IMR-90 (cell line): ENCODE data around the gene TCN1. TPM values are rescaled to one million over a fixed set of nuclear protein-coding genes. Genes with fewer than 3 reads are reported as not detected.

Source experiments
- ATAC-seq: fragments of 200-7000 bp; cut with Tn5 transposase; 2 replicates; pipeline ENCODE4 v1.9.1; 2020; ENCODE audit warnings: low read depth, mild to moderate bottlenecking, moderate library complexity
- BruUV-seq: library from RNA; stranded (reverse); fragments of 400-500 nt; replicated peaks from 2 replicates; lab custom pipeline; 2021; lab: Mats Ljungman, UMichigan
- CTCF ChIA-PET: fragments of 300-600 bp; formaldehyde crosslinking; extraction: SDS; loops from one replicate; lab custom pipeline; 2021; ENCODE audit warnings: antibody characterized with exemption; lab: Yijun Ruan, JAX
- POLR2A ChIA-PET: fragments of 300-600 bp; sonication (Branson Sonifier 250); formaldehyde crosslinking; loops from one replicate; lab custom pipeline; 2022; ENCODE audit warnings: antibody characterized with exemption; ENCODE audit not compliant: unreplicated experiment; lab: Charles Lee
- DNase-seq: peaks from one replicate; pipeline ENCODE4 v3.0.0; 2013
- H2AFZ ChIP-seq: replicated peaks from 2 replicates; pipeline ENCODE3; 2013; ENCODE audit warnings: low read length, mild to moderate bottlenecking; ENCODE audit not compliant: poor library complexity
- H2AK5ac ChIP-seq: 2 replicates; pipeline ENCODE4 v1.6.1; 2013; ENCODE audit warnings: low read depth, low read length, inconsistent platforms
- H2AK9ac ChIP-seq: replicated peaks from 2 replicates; pipeline ENCODE3; 2013; ENCODE audit warnings: mild to moderate bottlenecking, low read depth, low read length, moderate library complexity; ENCODE audit not compliant: poor library complexity
- H2BK120ac ChIP-seq: 2 replicates; pipeline ENCODE4 v1.6.1; 2013; ENCODE audit warnings: low read depth, low read length, inconsistent platforms
- H2BK15ac ChIP-seq: 3 replicates; pipeline ENCODE4 v1.6.1; 2013; ENCODE audit warnings: low read depth, low read length, inconsistent platforms
- H2BK20ac ChIP-seq: 2 replicates; pipeline ENCODE4 v1.6.1; 2013; ENCODE audit warnings: low read depth, mild to moderate bottlenecking, inconsistent platforms, low read length, moderate library complexity
- H2BK5ac ChIP-seq: 2 replicates; pipeline ENCODE4 v1.6.1; 2013; ENCODE audit warnings: mild to moderate bottlenecking, low read depth, low read length, inconsistent platforms; ENCODE audit not compliant: poor library complexity, severe bottlenecking
- H3K14ac ChIP-seq: replicated peaks from 2 replicates; pipeline ENCODE4 v1.6.1; 2013; ENCODE audit warnings: low read depth, low read length, inconsistent platforms
- H3K18ac ChIP-seq: 2 replicates; pipeline ENCODE4 v1.6.1; 2013; ENCODE audit warnings: low read depth, low read length, control low read depth
- H3K23ac ChIP-seq: 2 replicates; pipeline ENCODE4 v1.6.1; 2013; ENCODE audit warnings: low read depth, low read length, inconsistent platforms
- H3K27ac ChIP-seq: 2 replicates; pipeline ENCODE4 v1.5.1; 2013; ENCODE audit warnings: mild to moderate bottlenecking, control low read depth, low read length; ENCODE audit not compliant: insufficient read depth
- H3K27me3 ChIP-seq: 2 replicates; pipeline ENCODE4 v1.6.1; 2013; ENCODE audit warnings: low read length; ENCODE audit not compliant: control insufficient read depth, insufficient read depth
- H3K36me3 ChIP-seq: 2 replicates; pipeline ENCODE4 v1.6.1; 2013; ENCODE audit warnings: low read length, mixed read lengths; ENCODE audit not compliant: control insufficient read depth, insufficient read depth
- H3K4ac ChIP-seq: 2 replicates; pipeline ENCODE4 v1.6.1; 2013; ENCODE audit warnings: low read depth, low read length, inconsistent platforms
- H3K4me1 ChIP-seq: 2 replicates; pipeline ENCODE4 v1.6.1; 2013; ENCODE audit warnings: low read length, mixed read lengths; ENCODE audit not compliant: control insufficient read depth, insufficient read depth
- H3K4me2 ChIP-seq: 2 replicates; pipeline ENCODE4 v1.6.1; 2013; ENCODE audit warnings: low read depth, mild to moderate bottlenecking, control low read depth, low read length, moderate library complexity
- H3K4me3 ChIP-seq: 2 replicates; pipeline ENCODE4 v1.5.1; 2013; ENCODE audit warnings: low read depth, mild to moderate bottlenecking, control low read depth, low read length, moderate library complexity; ENCODE audit not compliant: insufficient read depth
- H3K56ac ChIP-seq: 2 replicates; pipeline ENCODE4 v1.6.1; 2013; ENCODE audit warnings: low read length, inconsistent platforms; ENCODE audit not compliant: insufficient read depth; ENCODE audit errors: extremely low read depth
- H3K79me1 ChIP-seq, 2 experiments: 2 replicates each; pipeline ENCODE4 v1.6.1; 2013; ENCODE audit warnings: low read length in 2 of 2, inconsistent platforms in 1 of 2, low read depth in 1 of 2
- H3K9ac ChIP-seq: 2 replicates; pipeline ENCODE4 v1.6.1; 2013; ENCODE audit warnings: low read depth, low read length, control low read depth
- H3K9me1 ChIP-seq: 2 replicates; pipeline ENCODE4 v1.6.1; 2013; ENCODE audit warnings: low read length, inconsistent platforms; ENCODE audit not compliant: insufficient read depth
- H3K9me3 ChIP-seq: 2 replicates; pipeline ENCODE4 v1.6.1; 2013; ENCODE audit warnings: low read length; ENCODE audit not compliant: control insufficient read depth, insufficient read depth
- H4K20me1 ChIP-seq: 2 replicates; pipeline ENCODE4 v1.6.1; 2013; ENCODE audit warnings: low read length, inconsistent platforms; ENCODE audit not compliant: insufficient read depth
- H4K5ac ChIP-seq: 2 replicates; pipeline ENCODE4 v1.6.1; 2013; ENCODE audit warnings: mild to moderate bottlenecking, low read depth, low read length, control low read depth
- H4K8ac ChIP-seq, 2 experiments: 2 replicates each; pipeline ENCODE4 v1.6.1; 2013; ENCODE audit warnings: low read depth in 2 of 2, low read length in 2 of 2, control low read depth in 1 of 2, inconsistent platforms in 1 of 2
- H4K91ac ChIP-seq: 2 replicates; pipeline ENCODE4 v1.6.1; 2013; ENCODE audit warnings: low read depth, low read length, inconsistent platforms; ENCODE audit not compliant: insufficient read depth
- CEBPB ChIP-seq: IDR thresholded peaks from 2 replicates; pipeline ENCODE4 v1.6.1; 2012; ENCODE audit warnings: low read depth, low read length, improper control_type of control experiment
- CTCF ChIP-seq: conservative IDR thresholded peaks from 2 replicates; pipeline ENCODE4 v1.5.1; 2012; ENCODE audit warnings: mild to moderate bottlenecking, low read depth, low read length, improper control_type of control experiment
- POLR2A ChIP-seq: IDR thresholded peaks from 2 replicates; pipeline ENCODE4 v1.6.1; 2012; ENCODE audit warnings: mild to moderate bottlenecking, low read depth, low read length
- RFX5 ChIP-seq: IDR thresholded peaks from 2 replicates; pipeline ENCODE4 v1.8.0; 2012; ENCODE audit warnings: low read depth, mild to moderate bottlenecking, low read length, moderate library complexity
- SMC3 ChIP-seq: fragments of 150-350 bp; IDR thresholded peaks from 2 replicates; pipeline ENCODE4 v1.6.1; 2016; ENCODE audit warnings: low read depth, mild to moderate bottlenecking, antibody characterized with exemption, low read length, moderate library complexity
- USF2 ChIP-seq: fragments of 150-350 bp; IDR thresholded peaks from 2 replicates; pipeline ENCODE4 v1.6.1; 2017; ENCODE audit warnings: mild to moderate bottlenecking, antibody characterized with exemption, low read length, low read depth
- WGBS, 2 experiments: methylation state at CpG; one replicate each; pipeline versions ENCODE4 v1.1.5 to v1.1.7; 2013; ENCODE audit warnings: missing lambda C conversion rate in 2 of 2; ENCODE audit not compliant: insufficient read length in 1 of 2; ENCODE audit errors: extremely low coverage in 2 of 2; 5-methylcytosine and 5-hydroxymethylcytosine counted together
- dilution Hi-C: fragments of 300-500 bp; cut with HindIII; formaldehyde crosslinking; loops from one replicate; pipeline ENCODE4 v1.14.3; 2018; ENCODE audit warnings: low sequenced_read_pairs; ENCODE audit not compliant: unreplicated experiment
- in situ Hi-C: fragments of 300-500 bp; cut with MboI; formaldehyde crosslinking; loops from 3 replicates; pipeline ENCODE4 v1.14.3; 2019; ENCODE audit warnings: low sequenced_read_pairs, inconsistent platforms, mixed read lengths
- intact Hi-C: fragments of 100-400 bp; cut with micrococcal nuclease; formaldehyde crosslinking; loops from 2 replicates; pipeline ENCODE4 v1.10.0; 2022
- polyA plus RNA-seq, 3 experiments: library from polyadenylated mRNA; depleted of rRNA; stranded (reverse); fragments of >200 nt; gene quantifications; 2 replicates each; pipeline ENCODE4 v1.2.3, GENCODE V29; 2012; ENCODE audit warnings: low replicate concordance in 1 of 3
- total RNA-seq: library from RNA; depleted of rRNA; stranded (reverse); fragments of >200 nt; gene quantifications from 2 replicates; pipeline ENCODE4 v1.2.3, GENCODE V29; 2012

Gene TCN1
- total and polyA plus RNA-seq, 2 of the 4 experiments (the other 2 are of a cell fraction): not detected

GRCh38 chr11:59841514-59841913, 24.8 kb downstream of the TCN1 start:
- no TSS peak for BruUV-seq
- Histone ChIP-seq H3K27me3 (no peaks in the 10 kb centered on the region; the same call in 1 of the 2 replicates), H3K27ac (no peak overlapping the region)

More at GRCh38 chr11:59841514-59841913, 24.8 kb downstream of the TCN1 start:
- Histone ChIP-seq H4K5ac (no peak overlapping the region), H2AFZ (no peak overlapping the region), H3K9me3 (no peaks in the 10 kb centered on the region), H2BK15ac (no peak overlapping the region), H3K18ac (no peak overlapping the region), H4K8ac (no peak overlapping the region), H3K56ac (no peak overlapping the region), H3K36me3 (no peaks in the 10 kb centered on the region), H4K20me1 (no peaks in the 10 kb centered on the region), H2AK5ac (no peak overlapping the region), H4K91ac (no peak overlapping the region), H2BK5ac (no peak overlapping the region), H3K4me1 (no peaks in the 10 kb centered on the region), H3K9ac (no peak overlapping the region), H2AK9ac (no peak overlapping the region), H3K4me3 (no peak overlapping the region), H3K23ac (no peak overlapping the region), H2BK20ac (no peak overlapping the region), H2BK120ac (no peak overlapping the region), H3K4me2 (no peak overlapping the region), H3K79me1 (no peaks in the 10 kb centered on the region), H3K9me1 (no peaks in the 10 kb centered on the region), H3K14ac (no peak overlapping the region), H3K4ac (no peak overlapping the region)
- TF ChIP-seq CTCF (no peak), SMC3 (no peak), USF2 (no peak), RFX5 (no peak), CEBPB (no peak), POLR2A (no peak)
- intact Hi-C loops (no loop called here), in situ Hi-C loops (loop anchor here (25.0 kb wide), 1 partner anchor 346 kb away; the partner anchor contains the start of gene MS4A6A), dilution Hi-C loops (no loop called here)
- POLR2A ChIA-PET: no interaction called here
- ATAC-seq (no peak), DNase-seq (no peak)
- 52% methylated on average over 2 of the region's 2 CpGs; no CpG with 5 or more reads in 1 of the 2 experiments for WGBS, 2 experiments
- CTCF ChIA-PET: no interaction called here
